Liver (tissue), 9 donors: ENCODE results near the gene CARD9. TPM values are rescaled to one million over a fixed set of nuclear protein-coding genes. Genes with fewer than 3 reads are reported as not detected.

Experiments used
- DNase-seq: peaks from one replicate; pipeline ENCODE4 v3.0.0-alpha.2; 2017; ENCODE audit warnings: low spot score
- H3K27ac ChIP-seq, 2 donors: one replicate each; pipeline ENCODE4 v1.7.0; 2013; ENCODE audit warnings: inconsistent platforms in 2 of 2, low read length in 2 of 2, control low read depth in 1 of 2, low read depth in 1 of 2, mild to moderate bottlenecking in 1 of 2
- H3K27me3 ChIP-seq, 4 donors: one replicate each; pipeline versions ENCODE4 v1.6.1 to v1.7.0; 2013; ENCODE audit warnings: low read length in 3 of 4, inconsistent platforms in 1 of 4, mild to moderate bottlenecking in 1 of 4, moderate library complexity in 1 of 4; ENCODE audit not compliant: control insufficient read depth in 4 of 4, insufficient read depth in 4 of 4
- H3K36me3 ChIP-seq, 4 donors: one replicate each; pipeline versions ENCODE4 v1.6.1 to v1.7.0; 2013; ENCODE audit warnings: low read length in 3 of 4, mild to moderate bottlenecking in 3 of 4, low read depth in 1 of 4, moderate library complexity in 1 of 4; ENCODE audit not compliant: control insufficient read depth in 4 of 4, insufficient read depth in 3 of 4
- H3K4me1 ChIP-seq, 4 donors: one replicate each; pipeline versions ENCODE4 v1.6.1 to v1.7.0; 2013; ENCODE audit warnings: low read length in 3 of 4, mild to moderate bottlenecking in 3 of 4, moderate library complexity in 1 of 4; ENCODE audit not compliant: control insufficient read depth in 4 of 4, insufficient read depth in 4 of 4
- H3K4me3 ChIP-seq, 3 donors: one replicate each; pipeline versions ENCODE4 v1.6.1 to v1.7.0; 2013; ENCODE audit warnings: low read length in 3 of 3, control low read depth in 1 of 3, low read depth in 1 of 3, mild to moderate bottlenecking in 1 of 3
- H3K9ac ChIP-seq, 2 donors: one replicate each; pipeline ENCODE4 v1.7.0; 2013; ENCODE audit warnings: low read length in 2 of 2, mild to moderate bottlenecking in 2 of 2, moderate library complexity in 2 of 2, control low read depth in 1 of 2, low read depth in 1 of 2
- H3K9me3 ChIP-seq, 4 donors: one replicate each; pipeline versions ENCODE4 v1.6.1 to v1.7.0; 2013; ENCODE audit warnings: low read length in 3 of 4; ENCODE audit not compliant: control insufficient read depth in 4 of 4
- EGR1 ChIP-seq, 2 donors: IDR thresholded peaks; 2 replicates each; pipeline ENCODE4 v1.6.1; 2016 to 2018; ENCODE audit warnings: antibody characterized with exemption in 2 of 2, low read depth in 2 of 2
- FOXA1 ChIP-seq: IDR thresholded peaks from 2 replicates; pipeline ENCODE4 v1.6.1; 2016; ENCODE audit warnings: antibody characterized with exemption
- FOXA2 ChIP-seq: IDR thresholded peaks from 2 replicates; pipeline ENCODE4 v1.6.1; 2016; ENCODE audit warnings: antibody characterized with exemption
- GABPA ChIP-seq, 2 donors: IDR thresholded peaks in 1 of 2; conservative IDR thresholded peaks in 1 of 2; 2 replicates each; pipeline ENCODE4 v1.6.1; 2016; ENCODE audit warnings: antibody characterized with exemption in 2 of 2, mild to moderate bottlenecking in 1 of 2, moderate library complexity in 1 of 2
- HNF4A ChIP-seq, 2 donors: conservative IDR thresholded peaks; 2 replicates each; pipeline ENCODE4 v1.6.1; 2016; ENCODE audit warnings: antibody characterized with exemption in 2 of 2, mild to moderate bottlenecking in 2 of 2
- HNF4G ChIP-seq: IDR thresholded peaks from 2 replicates; pipeline ENCODE4 v1.6.1; 2016; ENCODE audit warnings: antibody characterized with exemption
- JUND ChIP-seq, 2 donors: IDR thresholded peaks; 2 replicates each; pipeline ENCODE4 v1.6.1; 2016; ENCODE audit warnings: antibody characterized with exemption in 2 of 2
- NR2F2 ChIP-seq: IDR thresholded peaks from 2 replicates; pipeline ENCODE4 v1.6.1; 2016; ENCODE audit warnings: antibody characterized with exemption
- RAD21 ChIP-seq, 2 donors: IDR thresholded peaks; 2 replicates each; pipeline ENCODE4 v1.6.1; 2016; ENCODE audit warnings: antibody characterized with exemption in 2 of 2, mild to moderate bottlenecking in 2 of 2
- RXRA ChIP-seq, 2 donors: IDR thresholded peaks; 2 replicates each; pipeline ENCODE4 v1.6.1; 2017 to 2018; ENCODE audit warnings: antibody characterized with exemption in 2 of 2, mild to moderate bottlenecking in 1 of 2
- YY1 ChIP-seq: IDR thresholded peaks from 2 replicates; pipeline ENCODE4 v1.6.1; 2016; ENCODE audit warnings: antibody characterized with exemption, mild to moderate bottlenecking
- WGBS: extraction: QIAGEN DNeasy Blood & Tissue Kit; methylation state at CpG from one replicate; pipeline ENCODE4 v1.1.7; 2013; 5-methylcytosine and 5-hydroxymethylcytosine counted together
- polyA plus RNA-seq, 2 donors: library from polyadenylated mRNA; stranded (reverse) in 1 of 2; unstranded in 1 of 2; fragments of 200-250 nt in 1 of 2; fragments of >200 nt in 1 of 2; fragmentation: Nextera tagmentation in 1 of 2; extraction: Ambion mirVana in 1 of 2; gene quantifications; one replicate each; pipeline versions ENCODE4 v1.2.1 to v1.2.3, GENCODE V29; 2013 to 2015
- total RNA-seq, 2 donors: library from RNA; depleted of rRNA; stranded (reverse); fragments of >200 nt; gene quantifications; one replicate each; pipeline ENCODE4 v1.2.3, GENCODE V29; 2014
- TF ChIP-seq, protein P1 (sequence below): fragments of 150-350 bp; IDR thresholded peaks from 2 replicates; pipeline ENCODE4 v1.5.1; 2017; ENCODE audit warnings: improper control_type of control experiment, low read depth, low read length; ENCODE audit not compliant: missing input control
- TF ChIP-seq, protein P2 (sequence below): IDR thresholded peaks from 2 replicates; pipeline ENCODE4 v1.6.1; 2016; ENCODE audit warnings: antibody characterized with exemption, mild to moderate bottlenecking
- donor health status: healthy.
- donor health status: healthy.
- donor health status: healthy.
- donor health status: healthy.
- donor health status: healthy.

Gene CARD9
- total and polyA plus RNA-seq, 4 donors, result 0.25 to 5.3 (median 2.2) TPM

DNA sequence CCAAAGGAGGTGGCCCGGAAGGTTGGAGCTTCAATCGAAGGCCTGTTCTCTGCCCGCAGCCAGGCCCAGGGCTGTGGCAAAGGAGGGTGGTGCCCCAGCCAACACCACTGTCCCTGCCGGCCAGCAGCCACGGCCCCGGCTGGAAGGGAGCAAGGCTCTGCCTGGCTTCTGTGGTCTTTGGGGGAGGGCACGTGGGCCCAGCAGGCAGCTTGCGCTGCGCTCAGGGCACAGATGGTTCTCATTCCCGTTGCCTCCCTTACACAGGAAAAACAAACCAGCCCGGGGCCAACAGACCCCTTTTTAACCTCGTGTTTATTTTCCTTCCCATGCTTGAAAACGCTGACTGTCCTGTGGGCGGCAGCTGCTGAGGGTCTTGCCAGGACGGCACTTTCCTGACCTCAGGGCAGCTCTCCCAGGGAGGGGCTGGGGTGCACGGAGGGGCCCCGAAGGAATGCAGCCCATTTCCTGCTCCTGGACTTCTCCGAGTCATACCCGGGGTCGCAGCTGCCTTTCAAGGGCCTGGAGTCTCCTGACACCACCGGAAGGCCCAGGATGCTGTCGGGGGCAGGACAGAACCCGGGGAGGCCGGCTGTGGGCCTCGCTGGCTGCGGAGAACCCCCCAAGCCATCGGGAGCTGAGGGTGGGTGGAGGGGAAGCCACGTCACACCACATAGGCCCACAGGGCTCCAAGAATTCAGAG lies 47.3 kb downstream of the CARD9 start:
- TF ChIP-seq, protein P1, sequence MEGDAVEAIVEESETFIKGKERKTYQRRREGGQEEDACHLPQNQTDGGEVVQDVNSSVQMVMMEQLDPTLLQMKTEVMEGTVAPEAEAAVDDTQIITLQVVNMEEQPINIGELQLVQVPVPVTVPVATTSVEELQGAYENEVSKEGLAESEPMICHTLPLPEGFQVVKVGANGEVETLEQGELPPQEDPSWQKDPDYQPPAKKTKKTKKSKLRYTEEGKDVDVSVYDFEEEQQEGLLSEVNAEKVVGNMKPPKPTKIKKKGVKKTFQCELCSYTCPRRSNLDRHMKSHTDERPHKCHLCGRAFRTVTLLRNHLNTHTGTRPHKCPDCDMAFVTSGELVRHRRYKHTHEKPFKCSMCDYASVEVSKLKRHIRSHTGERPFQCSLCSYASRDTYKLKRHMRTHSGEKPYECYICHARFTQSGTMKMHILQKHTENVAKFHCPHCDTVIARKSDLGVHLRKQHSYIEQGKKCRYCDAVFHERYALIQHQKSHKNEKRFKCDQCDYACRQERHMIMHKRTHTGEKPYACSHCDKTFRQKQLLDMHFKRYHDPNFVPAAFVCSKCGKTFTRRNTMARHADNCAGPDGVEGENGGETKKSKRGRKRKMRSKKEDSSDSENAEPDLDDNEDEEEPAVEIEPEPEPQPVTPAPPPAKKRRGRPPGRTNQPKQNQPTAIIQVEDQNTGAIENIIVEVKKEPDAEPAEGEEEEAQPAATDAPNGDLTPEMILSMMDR, result no peak
- peak; percentile 56 for TF ChIP-seq NR2F2
- TF ChIP-seq RXRA (IDR thresholded peaks at IDR 0.05), result peak in 1 of 2 donors; percentile 9
- no peak for TF ChIP-seq HNF4G
- H3K4me3 ChIP-seq, result no peak overlapping the region
- H3K4me1 ChIP-seq, result peaks cover 0 to 12% (median under 1%) of the 10 kb centered on the region in 4 donors
- WGBS, result 55% methylated on average over 28 of the region's 28 CpGs
- no peaks in the 10 kb centered on the region for H3K27me3 ChIP-seq
- no peaks in the 10 kb centered on the region for H3K9me3 ChIP-seq
- H3K27ac ChIP-seq, result peak overlapping the region; percentile 50 to 72
- H3K36me3 ChIP-seq, result no peaks in the 10 kb centered on the region
- no peak for DNase-seq
- H3K9ac ChIP-seq, result no peak overlapping the region

DNA sequence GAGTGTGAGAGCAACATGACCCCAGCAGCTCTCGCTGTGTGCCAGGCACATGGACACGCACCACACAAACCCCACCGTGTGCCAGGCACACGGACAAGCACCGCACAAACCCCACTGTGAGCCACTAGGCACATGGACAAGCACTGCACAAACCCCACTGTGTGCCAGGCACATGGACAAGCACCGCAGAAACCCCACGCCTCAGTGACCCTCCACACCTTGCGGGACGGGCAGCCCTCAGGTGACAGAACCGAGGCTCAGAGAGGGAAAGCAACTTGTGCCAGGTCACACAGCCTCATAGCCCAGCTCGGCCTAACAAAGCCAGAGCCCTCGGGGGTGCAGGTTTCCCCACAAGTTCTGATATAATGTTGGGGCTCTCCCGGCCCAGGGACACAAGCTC lies 48.1 kb downstream of the CARD9 start:
- Histone ChIP-seq H3K9me3 (no peaks in the 10 kb centered on the region), H3K4me1 (peaks cover 0 to 12% (median under 1%) of the 10 kb centered on the region in 4 donors), H3K4me3 (no peak overlapping the region), H3K36me3 (no peaks in the 10 kb centered on the region), H3K27me3 (no peaks in the 10 kb centered on the region), H3K27ac (no peak overlapping the region), H3K9ac (no peak overlapping the region)
- TF ChIP-seq NR2F2 (no peak), JUND (IDR thresholded peaks at IDR 0.05) (no peak), EGR1 (IDR thresholded peaks at IDR 0.05; ENCODE audit: low read depth in 2 of 2) (no peak), RAD21 (IDR thresholded peaks at IDR 0.05) (no peak), YY1 (no peak), FOXA2 (no peak), FOXA1 (no peak), RXRA (IDR thresholded peaks at IDR 0.05) (no peak), GABPA (IDR thresholded peaks at IDR 0.05 in 1 of 2, conservative IDR thresholded peaks at IDR 0.05 in 1 of 2) (no peak), HNF4A (conservative IDR thresholded peaks at IDR 0.05) (no peak), HNF4G (no peak)
- TF ChIP-seq, protein P2, sequence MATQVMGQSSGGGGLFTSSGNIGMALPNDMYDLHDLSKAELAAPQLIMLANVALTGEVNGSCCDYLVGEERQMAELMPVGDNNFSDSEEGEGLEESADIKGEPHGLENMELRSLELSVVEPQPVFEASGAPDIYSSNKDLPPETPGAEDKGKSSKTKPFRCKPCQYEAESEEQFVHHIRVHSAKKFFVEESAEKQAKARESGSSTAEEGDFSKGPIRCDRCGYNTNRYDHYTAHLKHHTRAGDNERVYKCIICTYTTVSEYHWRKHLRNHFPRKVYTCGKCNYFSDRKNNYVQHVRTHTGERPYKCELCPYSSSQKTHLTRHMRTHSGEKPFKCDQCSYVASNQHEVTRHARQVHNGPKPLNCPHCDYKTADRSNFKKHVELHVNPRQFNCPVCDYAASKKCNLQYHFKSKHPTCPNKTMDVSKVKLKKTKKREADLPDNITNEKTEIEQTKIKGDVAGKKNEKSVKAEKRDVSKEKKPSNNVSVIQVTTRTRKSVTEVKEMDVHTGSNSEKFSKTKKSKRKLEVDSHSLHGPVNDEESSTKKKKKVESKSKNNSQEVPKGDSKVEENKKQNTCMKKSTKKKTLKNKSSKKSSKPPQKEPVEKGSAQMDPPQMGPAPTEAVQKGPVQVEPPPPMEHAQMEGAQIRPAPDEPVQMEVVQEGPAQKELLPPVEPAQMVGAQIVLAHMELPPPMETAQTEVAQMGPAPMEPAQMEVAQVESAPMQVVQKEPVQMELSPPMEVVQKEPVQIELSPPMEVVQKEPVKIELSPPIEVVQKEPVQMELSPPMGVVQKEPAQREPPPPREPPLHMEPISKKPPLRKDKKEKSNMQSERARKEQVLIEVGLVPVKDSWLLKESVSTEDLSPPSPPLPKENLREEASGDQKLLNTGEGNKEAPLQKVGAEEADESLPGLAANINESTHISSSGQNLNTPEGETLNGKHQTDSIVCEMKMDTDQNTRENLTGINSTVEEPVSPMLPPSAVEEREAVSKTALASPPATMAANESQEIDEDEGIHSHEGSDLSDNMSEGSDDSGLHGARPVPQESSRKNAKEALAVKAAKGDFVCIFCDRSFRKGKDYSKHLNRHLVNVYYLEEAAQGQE, result no peak
- no peak for DNase-seq
- 96% methylated on average over 13 of the region's 13 CpGs for whole genome bisulfite sequencing
